Measurements from ENCODE around the gene MKNK2.
"Not testable (repeated sequence)": the region's sequence is repeated elsewhere in the genome, so short reads cannot be mapped to it uniquely, and the experiment has no call there.

The MKNK2 gene

GRCh38 chr19:2050991-2051772 lies at the start of gene MKNK2:
TSS of gene MKNK2 (minus strand) at chr19:2051244. CDS start at chr19:2050851, 393 bp downstream.
- FAIRE-seq: no peak

DNA sequence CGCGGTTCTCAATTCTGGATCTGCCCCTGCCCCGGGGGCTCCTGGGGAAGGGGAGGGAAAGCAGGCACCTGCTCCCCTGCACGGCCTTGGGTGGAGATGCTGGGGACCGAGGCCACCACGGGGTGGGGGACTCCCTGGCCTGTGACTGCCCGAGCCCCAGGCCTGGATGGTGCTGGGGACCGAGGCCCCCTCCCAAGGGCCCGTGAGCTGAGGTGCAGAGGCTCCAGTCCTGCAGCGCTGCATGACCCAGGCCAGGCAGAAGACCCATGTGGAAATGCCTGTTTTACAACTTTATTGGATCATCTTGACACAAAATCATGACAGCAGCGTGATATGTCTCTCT lies 49.6 kb upstream of the MKNK2 start:
- no peak for FAIRE-seq

- no peak for FAIRE-seq
These were observed 49.1 kb upstream of the MKNK2 start for GRCh38 chr19:2099937-2100718.

GRCh38 chr19:2099054-2099501 lies 48.0 kb upstream of the MKNK2 start:
- FAIRE-seq: no peak

GRCh38 chr19:2097886-2098327 lies 46.9 kb upstream of the MKNK2 start:
- FAIRE-seq: no peak

- FAIRE-seq: no peak
These were observed 46.3 kb upstream of the MKNK2 start for GRCh38 chr19:2097203-2097885.

DNA sequence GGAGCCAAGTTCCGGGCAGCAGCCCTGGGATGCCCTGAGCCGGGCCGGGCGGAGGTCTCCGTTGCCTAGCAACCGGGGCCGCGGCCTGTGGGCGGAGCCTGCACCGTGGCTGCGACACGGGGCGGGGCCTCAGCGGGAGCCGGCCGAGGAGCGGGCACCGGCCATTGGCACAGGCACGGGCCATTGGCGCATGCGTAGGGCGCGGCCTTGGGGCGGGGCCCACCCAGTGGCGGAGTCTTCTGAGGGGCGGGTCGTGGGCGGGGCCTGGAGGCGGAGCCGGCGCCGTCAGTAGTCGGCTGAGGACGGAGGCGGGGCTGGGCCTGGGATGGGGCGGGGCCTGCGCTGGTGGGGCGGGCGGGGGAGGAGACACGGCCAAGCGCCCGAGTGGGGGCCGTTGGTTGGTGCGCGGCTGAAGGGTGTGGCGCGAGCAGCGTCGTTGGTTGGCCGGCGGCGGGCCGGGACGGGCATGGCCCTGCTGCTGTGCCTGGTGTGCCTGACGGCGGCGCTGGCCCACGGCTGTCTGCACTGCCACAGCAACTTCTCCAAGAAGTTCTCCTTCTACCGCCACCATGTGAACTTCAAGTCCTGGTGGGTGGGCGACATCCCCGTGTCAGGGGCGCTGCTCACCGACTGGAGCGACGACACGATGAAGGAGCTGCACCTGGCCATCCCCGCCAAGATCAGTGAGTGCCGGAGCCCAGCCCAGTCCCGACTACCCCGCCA lies 45.6 kb upstream of the MKNK2 start, which contains the start of gene IZUMO4:
TSS of gene IZUMO4 (plus strand) at position 436 of the 723 bp plus-strand sequence. CDS start at position 467, 31 bp downstream.
- no peak for FAIRE-seq

GRCh38 chr19:2096034-2096479 lies 45.0 kb upstream of the MKNK2 start, which contains the start of gene MOB3A:
TSS of gene MOB3A (minus strand) at chr19:2096326. CDS start at chr19:2078560, 17,766 bp downstream.
- no peak for FAIRE-seq

GRCh38 chr19:2091926-2092525 lies 41.0 kb upstream of the MKNK2 start:
- FAIRE-seq: not testable (repeated sequence)

DNA sequence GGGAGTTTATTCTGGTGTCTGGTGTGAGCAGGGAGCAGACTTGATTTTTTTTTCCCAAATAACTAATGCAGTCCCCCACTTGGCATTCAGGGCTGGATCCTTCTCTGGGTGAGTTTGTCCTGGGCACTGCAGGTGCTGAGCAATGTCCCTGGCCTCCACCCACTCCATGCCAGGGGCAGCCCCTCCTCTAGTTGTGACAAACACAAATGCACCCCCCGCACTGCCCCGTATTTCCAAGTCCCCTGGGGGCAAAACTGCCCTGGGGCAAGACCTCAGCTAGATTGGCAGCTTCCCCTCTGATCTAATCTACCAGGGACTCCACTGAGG lies 38.6 kb upstream of the MKNK2 start:
- FAIRE-seq: no peak

DNA sequence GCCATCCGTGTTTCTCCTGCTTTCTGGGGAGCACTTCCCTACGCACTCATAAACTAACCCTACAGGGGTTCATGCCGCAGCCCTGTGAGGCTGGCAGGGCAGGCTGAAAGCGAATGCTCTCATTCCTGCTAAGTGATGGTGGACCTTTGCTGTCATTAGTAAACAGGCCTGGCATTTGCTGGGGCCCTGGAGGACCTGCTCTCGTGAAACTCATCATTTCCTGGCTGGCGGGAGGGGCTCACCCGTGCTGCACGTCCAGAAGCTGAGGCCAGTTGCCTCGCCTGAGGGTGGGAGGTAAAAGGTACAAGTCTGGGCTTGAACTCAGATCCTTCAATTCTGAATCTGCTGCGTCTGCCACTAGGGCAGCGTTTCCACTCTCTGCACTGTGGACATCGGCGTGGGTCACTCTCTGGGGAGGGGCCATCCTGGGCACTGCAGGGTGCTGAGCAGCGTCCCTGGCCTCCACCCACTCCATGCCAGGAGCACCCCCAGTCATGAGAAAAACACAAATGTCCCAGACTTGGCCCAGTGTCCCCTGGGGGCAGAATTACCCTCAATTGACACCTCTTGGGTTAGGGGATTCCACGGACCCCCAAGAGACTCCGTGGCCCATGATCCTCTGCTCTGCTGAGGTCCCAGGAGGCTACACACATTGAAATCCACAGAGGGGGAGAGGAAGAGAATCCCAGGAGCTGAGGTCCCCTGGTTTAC lies 38.1 kb upstream of the MKNK2 start:
- FAIRE-seq: no peak

GRCh38 chr19:2087621-2088100 lies 36.6 kb upstream of the MKNK2 start:
- no peak for FAIRE-seq

DNA sequence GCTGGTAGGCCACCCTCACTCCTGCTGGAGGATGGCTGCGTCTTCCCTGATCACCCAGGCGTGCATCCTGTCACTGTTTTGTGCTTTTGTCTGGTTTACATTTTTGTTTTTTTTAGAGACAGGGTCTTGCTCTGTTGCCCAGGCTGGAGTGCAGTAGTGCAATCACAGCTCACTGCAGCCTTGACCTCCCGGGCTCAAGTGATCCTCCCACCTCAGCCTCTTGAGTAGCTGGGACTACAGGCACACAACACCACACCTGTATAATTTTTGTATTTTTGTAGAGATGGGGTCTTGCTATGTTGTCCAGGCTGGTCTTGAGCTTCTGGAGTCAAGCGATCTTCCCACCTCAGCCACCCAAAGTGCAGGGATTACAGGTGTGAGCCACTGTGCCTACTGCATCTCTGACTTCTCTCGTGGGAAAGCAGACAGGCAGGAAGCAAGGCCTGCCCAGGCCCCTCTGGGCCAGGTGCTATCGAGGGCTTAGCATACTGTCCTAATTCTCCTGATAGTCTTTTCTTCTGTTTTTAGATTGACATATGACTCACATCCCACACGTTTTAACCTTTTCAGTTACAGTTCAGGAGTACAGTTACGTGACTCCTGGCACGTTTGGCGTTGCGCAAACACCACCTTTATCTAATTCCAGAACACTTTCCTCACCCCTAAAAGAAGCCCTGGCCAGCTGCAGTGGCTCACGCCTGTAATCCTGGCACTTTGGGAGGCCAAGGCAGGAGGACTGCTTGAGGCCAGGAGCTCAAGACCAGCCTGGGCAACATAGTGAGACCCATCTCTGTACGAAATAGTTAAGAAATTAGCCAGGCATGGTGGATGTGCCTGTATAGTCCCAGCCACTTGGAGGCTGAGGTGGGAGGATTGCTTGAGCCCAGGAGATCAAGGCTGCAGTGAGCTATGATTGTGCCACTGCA lies 35.9 kb upstream of the MKNK2 start:
- FAIRE-seq: not testable (repeated sequence)

DNA sequence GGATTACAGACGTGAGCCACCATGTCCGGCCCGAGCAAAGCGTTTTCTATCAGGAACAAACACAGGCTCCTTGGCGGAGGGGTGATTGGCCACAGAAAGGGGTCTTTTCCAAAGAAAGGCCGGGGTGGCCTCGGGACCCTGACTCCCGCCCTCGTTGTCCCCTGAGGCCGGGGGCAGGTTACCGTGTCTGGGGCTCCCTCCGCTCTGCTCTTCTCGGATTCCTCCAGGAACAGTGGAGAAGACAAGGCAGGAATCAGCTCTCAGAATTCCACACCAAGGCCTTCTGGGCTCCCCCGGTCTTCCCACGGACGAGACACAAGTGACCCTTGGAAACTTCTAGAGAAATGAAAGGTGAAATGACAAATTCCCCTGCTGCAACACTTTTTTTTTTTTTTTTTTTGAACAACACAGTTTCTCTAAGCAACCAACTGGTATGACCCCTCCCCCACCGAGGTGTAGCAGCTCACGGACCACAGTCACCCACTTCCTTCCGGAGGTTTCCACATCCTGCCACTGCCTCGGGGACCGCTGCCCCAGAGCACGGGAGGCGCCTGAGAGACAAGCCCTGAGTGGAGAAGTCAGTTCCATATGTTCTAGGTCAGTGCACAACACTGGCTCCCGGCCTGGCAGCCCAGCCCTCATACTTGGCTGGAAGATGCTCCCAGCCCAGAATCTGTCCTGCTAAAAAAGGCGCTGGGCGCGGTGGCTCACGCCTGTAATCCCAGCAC lies 34.1 kb upstream of the MKNK2 start:
- FAIRE-seq: no peak

- no peak for FAIRE-seq
These were observed 32.3 kb upstream of the MKNK2 start for GRCh38 chr19:2083174-2083854.

DNA sequence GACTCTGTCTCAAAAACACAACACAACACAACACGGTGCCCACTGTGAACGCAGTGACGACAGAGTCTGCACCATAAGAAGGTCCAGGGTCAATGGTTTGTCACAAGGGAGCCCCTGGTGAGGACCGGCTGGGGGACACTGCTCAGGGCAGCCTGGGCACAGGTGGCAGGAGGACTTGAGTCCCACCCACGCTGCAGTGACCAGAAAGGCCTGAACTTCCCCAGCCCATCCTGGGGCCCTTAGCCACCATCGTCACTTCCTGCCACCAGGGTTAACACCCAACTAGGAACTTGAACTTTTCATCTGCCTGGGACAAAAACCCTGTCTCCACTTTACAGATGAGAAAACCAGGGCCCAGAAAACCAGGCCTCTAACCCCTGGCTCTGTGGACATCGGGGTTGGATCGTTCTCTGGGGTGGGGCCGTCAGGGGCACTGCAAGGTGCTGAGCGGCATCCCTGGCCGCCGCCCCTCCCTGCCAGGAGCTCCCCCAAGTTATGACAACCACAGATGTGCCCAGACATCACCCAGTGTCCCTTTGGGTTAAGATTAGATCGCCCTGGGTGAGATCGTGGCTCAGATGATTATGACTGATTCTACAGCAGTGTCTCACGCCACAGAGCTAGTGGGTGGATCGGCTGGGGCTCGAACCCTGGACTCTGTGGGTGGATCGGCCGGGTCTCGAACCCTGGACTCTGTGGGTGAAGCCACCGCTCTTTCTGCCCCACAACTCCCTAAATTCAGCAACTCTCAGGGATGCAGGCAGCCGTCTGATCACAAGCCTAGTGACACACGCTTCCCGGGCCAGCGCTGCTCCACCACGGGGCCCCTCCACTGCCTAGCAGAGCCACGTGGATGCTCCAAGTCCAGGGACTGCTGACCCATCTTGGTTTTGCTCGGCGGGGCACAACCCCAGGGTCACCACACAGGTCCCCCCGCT lies 31.1 kb upstream of the MKNK2 start:
- no peak for FAIRE-seq

DNA sequence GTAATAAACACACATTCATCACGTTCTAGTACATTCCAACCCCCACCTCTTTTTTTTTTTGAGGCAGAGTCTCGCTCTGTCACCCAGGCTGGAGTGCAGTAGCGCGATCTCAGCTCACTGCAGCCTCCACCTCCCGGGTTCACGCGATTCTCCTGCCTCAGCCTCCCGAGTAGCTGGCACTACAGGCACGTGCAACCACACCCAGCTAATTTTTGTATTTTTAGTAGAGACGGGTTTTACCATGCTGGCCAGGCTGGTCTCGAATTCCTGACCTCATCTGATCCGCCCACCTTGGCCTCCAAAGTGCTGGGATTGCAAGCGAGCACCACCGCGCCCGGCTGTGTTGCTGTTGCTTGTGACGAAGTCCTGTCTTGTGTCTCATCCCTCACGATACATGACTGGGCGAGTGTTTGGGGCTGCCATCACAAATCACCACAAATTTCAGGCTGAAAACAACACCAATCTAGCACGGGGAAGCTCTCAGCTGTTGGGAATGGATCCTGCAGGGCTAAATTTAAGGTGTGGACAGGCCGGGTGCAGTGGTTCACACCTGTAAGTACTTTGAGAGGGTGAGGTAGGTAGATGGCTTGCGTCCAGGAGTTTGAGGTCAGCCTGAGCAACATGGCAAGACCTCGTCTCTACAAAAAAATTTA lies 29.4 kb upstream of the MKNK2 start:
- FAIRE-seq: no peak
